Kidney (tissue), 14 donors: ENCODE data around the gene CDH2. TPM values are rescaled to one million over a fixed set of nuclear protein-coding genes. Genes with fewer than 3 reads are reported as not detected.

Source experiments
- DNase-seq, 5 donors: peaks; one replicate each; pipeline ENCODE4 v3.0.0-alpha.2; 2013 to 2020
- FAIRE-seq: peaks from 2 replicates; lab custom pipeline; 2012; peaks lifted over from hg19 to GRCh38; lab: Jason Lieb, UNC
- H3K27ac ChIP-seq, 2 donors: one replicate each; pipeline ENCODE4 v1.7.0; 2013; ENCODE audit warnings: low read depth in 2 of 2, low read length in 2 of 2, inconsistent platforms in 1 of 2
- H3K27me3 ChIP-seq: one replicate; pipeline ENCODE4 v1.7.1; 2013; ENCODE audit warnings: low read length, inconsistent platforms; ENCODE audit not compliant: control insufficient read depth, insufficient read depth
- H3K36me3 ChIP-seq, 3 donors: one replicate each; pipeline versions ENCODE4 v1.7.0 to v1.7.1; 2013; ENCODE audit warnings: low read length in 3 of 3, control low read depth in 1 of 3, inconsistent platforms in 1 of 3; ENCODE audit not compliant: insufficient read depth in 3 of 3, control insufficient read depth in 2 of 3
- H3K4me1 ChIP-seq, 3 donors: one replicate each; pipeline versions ENCODE4 v1.7.0 to v1.7.1; 2013; ENCODE audit warnings: low read length in 3 of 3, inconsistent platforms in 1 of 3, low read depth in 1 of 3; ENCODE audit not compliant: control insufficient read depth in 2 of 3, insufficient read depth in 2 of 3
- H3K4me3 ChIP-seq, 3 donors: one replicate each; pipeline versions ENCODE4 v1.7.0 to v1.8.1; 2013; ENCODE audit warnings: low read length in 3 of 3, control low read depth in 1 of 3, inconsistent platforms in 1 of 3
- H3K9ac ChIP-seq, 3 donors: one replicate each; pipeline versions ENCODE4 v1.7.0 to v1.7.1; 2013; ENCODE audit warnings: low read length in 3 of 3, control low read depth in 1 of 3, inconsistent platforms in 1 of 3
- H3K9me3 ChIP-seq, 3 donors: one replicate each; pipeline versions ENCODE4 v1.7.0 to v1.7.1; 2013; ENCODE audit warnings: low read length in 3 of 3, control low read depth in 1 of 3, inconsistent platforms in 1 of 3; ENCODE audit not compliant: control insufficient read depth in 2 of 3, insufficient read depth in 1 of 3
- CTCF ChIP-seq: IDR thresholded peaks from 3 replicates; pipeline ENCODE4 v1.5.1; 2012; ENCODE audit warnings: mild to moderate bottlenecking, moderate library complexity, borderline replicate concordance; ENCODE audit not compliant: insufficient read depth; ENCODE audit errors: extremely low read depth
- intact Hi-C: fragments of 100-400 bp; cut with DNase I; formaldehyde crosslinking; loops from one replicate; pipeline ENCODE4 v1.11.1; 2022
- polyA plus RNA-seq: library from polyadenylated mRNA; stranded (reverse); fragments of 350-450 nt; fragmentation: Illumina TruSeq; extraction: RNeasy Lipid Tissue Mini Kit (QIAGEN cat#74804); gene quantifications from one replicate; pipeline ENCODE4 v1.2.3, GENCODE V29; 2014; ENCODE audit warnings: low read depth, low replicate concordance; ENCODE audit not compliant: insufficient read depth
- total RNA-seq: library from RNA; stranded (reverse); fragmentation: NEBNext Ultra II Directional; extraction: Animal tissue kit (Norgen Biotek cat#: 25700); gene quantifications from one replicate; pipeline ENCODE4 v1.2.1, GENCODE V29; 2021
- donor health status: control.
- donor health status: control.
- donor health status: control.
- donor health status: control.
- donor health status: control.
- donor health status: DM: yes; HTN: yes; CAD: no.
- donor health status: Normal renal cell carcinoma (clear cell type).

The CDH2 gene
- total and polyA plus RNA-seq, 2 donors from 2014 or later = 6.3 to 29.6 TPM

DNA sequence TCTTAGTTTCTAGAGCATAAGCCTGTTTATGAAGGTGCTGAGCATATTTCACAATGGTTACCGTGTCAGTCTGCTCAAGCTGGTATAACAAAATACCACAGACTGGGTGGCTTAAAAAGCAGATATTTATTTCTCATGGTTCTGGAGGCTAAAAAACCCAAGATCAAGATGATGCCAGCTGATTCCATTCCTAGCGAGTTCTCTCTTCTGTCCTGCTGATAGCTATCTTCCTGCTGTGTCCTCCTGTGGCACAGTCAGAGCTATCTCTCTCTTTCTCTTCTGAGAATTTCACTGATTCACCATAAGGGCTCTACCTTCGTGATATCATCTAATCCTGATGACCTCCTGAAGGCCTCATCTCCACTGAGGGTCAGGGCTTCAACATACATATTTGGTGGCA is 273.0 kb downstream of the CDH2 start:
- DNase-seq = no peak
- H3K9me3 ChIP-seq = peaks cover 0 to 8% (median 0%) of the 10 kb centered on the region in 3 donors
- intact Hi-C loops = no loop called here
- no peak overlapping the region for H3K4me3 ChIP-seq
- no peaks in the 10 kb centered on the region for H3K4me1 ChIP-seq
- no peak for FAIRE-seq
- H3K9ac ChIP-seq = no peak overlapping the region
- no peak for TF ChIP-seq CTCF
- H3K27ac ChIP-seq = no peak overlapping the region
- no peaks in the 10 kb centered on the region for H3K36me3 ChIP-seq
- no peaks in the 10 kb centered on the region for H3K27me3 ChIP-seq

- FAIRE-seq (no peak), DNase-seq (no peak)
- Histone ChIP-seq H3K4me3 (no peak overlapping the region), H3K9me3 (no peaks in the 10 kb centered on the region), H3K4me1 (no peaks in the 10 kb centered on the region), H3K36me3 (no peaks in the 10 kb centered on the region), H3K27ac (no peak overlapping the region), H3K27me3 (no peaks in the 10 kb centered on the region), H3K9ac (no peak overlapping the region)
- intact Hi-C loops = no loop called here
- TF ChIP-seq CTCF = no peak
These were observed 275.3 kb downstream of the CDH2 start for GRCh38 chr18:27901424-27902226.
